K562 (cell line): Measurements from ENCODE around the gene MARS2. TPM values are rescaled to one million over a fixed set of nuclear protein-coding genes. Genes with fewer than 3 reads are reported as not detected.

ENCODE experiments used
- ATAC-seq: fragments of 200-7000 bp; cut with Tn5 transposase; 3 replicates; pipeline ENCODE4 v1.9.1; 2020; ENCODE audit warnings: moderate library complexity
- BruUV-seq: library from RNA; stranded (reverse); fragments of 400-500 nt; replicated peaks from 2 replicates; lab custom pipeline; 2021; lab: Mats Ljungman, UMichigan
- CTCF ChIA-PET: fragments of 300-600 bp; formaldehyde crosslinking; extraction: SDS; loops from one replicate; lab custom pipeline; 2021; ENCODE audit warnings: low intra/inter-chr PET ratio; lab: Yijun Ruan, JAX
- POLR2A ChIA-PET: fragments of 300-600, 350-650 bp; sonication (Branson Sonifier 250); formaldehyde crosslinking; extraction: SDS; loops from one replicate; lab custom pipeline; 2021; ENCODE audit warnings: antibody characterized with exemption, inconsistent platforms; lab: Yijun Ruan, JAX
- DNase-seq, 4 experiments: peaks; one replicate each; pipeline versions ENCODE4 v3.0.0 to v3.0.0-alpha.2; 2011 to 2018; ENCODE audit warnings: low spot score in 3 of 4, mixed read lengths in 3 of 4; ENCODE audit errors: extremely low read depth in 1 of 4
- FAIRE-seq: peaks from 2 replicates; lab custom pipeline; 2011; peaks lifted over from hg19 to GRCh38; lab: Jason Lieb, UNC
- H2AFZ ChIP-seq: 2 replicates; pipeline ENCODE4 v1.6.0; 2011; ENCODE audit warnings: low read depth, low read length, control low read depth, inconsistent platforms
- H3K27ac ChIP-seq: fragments of 200-600 bp; 3 replicates; pipeline ENCODE4 v1.8.0; 2011; ENCODE audit warnings: low read depth, mild to moderate bottlenecking, control low read depth, inconsistent platforms, low read length, moderate library complexity, mixed read lengths; ENCODE audit errors: extremely low read depth
- H3K27me3 ChIP-seq, 2 experiments: fragments of 300-600 bp in 1 of 2; 2 replicates in 1 of 2; 3 replicates in 1 of 2; pipeline versions ENCODE4 v1.6.0 to v1.8.0; 2011; ENCODE audit warnings: inconsistent platforms in 2 of 2, low read length in 2 of 2, mild to moderate bottlenecking in 1 of 2, mixed read lengths in 1 of 2, moderate library complexity in 1 of 2; ENCODE audit not compliant: control insufficient read depth in 2 of 2, insufficient read depth in 2 of 2
- H3K36me3 ChIP-seq: fragments of 300-600 bp; 3 replicates; pipeline ENCODE4 v1.8.0; 2011; ENCODE audit warnings: mild to moderate bottlenecking, low read length, inconsistent platforms; ENCODE audit not compliant: control insufficient read depth, insufficient read depth
- H3K4me1 ChIP-seq, 2 experiments: fragments of 200-600 bp in 1 of 2; replicated peaks in 1 of 2; 2 replicates in 1 of 2; 3 replicates in 1 of 2; pipeline versions ENCODE4 v1.5.1 to v1.8.0; 2011; ENCODE audit warnings: inconsistent platforms in 2 of 2, low read length in 2 of 2, mild to moderate bottlenecking in 1 of 2, mixed read lengths in 1 of 2, moderate library complexity in 1 of 2; ENCODE audit not compliant: control insufficient read depth in 2 of 2, insufficient read depth in 2 of 2
- H3K4me2 ChIP-seq: 2 replicates; pipeline ENCODE4 v1.6.1; 2011; ENCODE audit warnings: low read length, control low read depth, inconsistent platforms, mixed read lengths; ENCODE audit not compliant: insufficient read depth
- H3K4me3 ChIP-seq: fragments of 200-600 bp; sonication (generic), shearing (Covaris generic); 2 replicates; pipeline ENCODE4 v1.5.1; 2016; ENCODE audit warnings: control low read depth, inconsistent platforms
- H3K79me2 ChIP-seq: fragments of 200-600 bp; 3 replicates; pipeline ENCODE4 v1.8.0; 2011; ENCODE audit warnings: low read length, inconsistent platforms; ENCODE audit not compliant: control insufficient read depth, insufficient read depth
- H3K9ac ChIP-seq, 2 experiments: 2 replicates each; pipeline versions ENCODE4 v1.6.0 to v1.6.1; 2011; ENCODE audit warnings: low read depth in 2 of 2, low read length in 2 of 2, control low read depth in 1 of 2, inconsistent platforms in 1 of 2, mild to moderate bottlenecking in 1 of 2, mixed read lengths in 1 of 2; ENCODE audit not compliant: insufficient read depth in 1 of 2
- H3K9me1 ChIP-seq: one replicate; pipeline ENCODE4 v1.6.0; 2011; ENCODE audit warnings: inconsistent platforms, mild to moderate bottlenecking, low read length, moderate library complexity; ENCODE audit not compliant: control insufficient read depth, insufficient read depth
- H3K9me3 ChIP-seq: replicated peaks from 2 replicates; pipeline ENCODE4 v1.5.1; 2011; ENCODE audit warnings: low read depth, low read length, inconsistent platforms; ENCODE audit not compliant: control insufficient read depth, insufficient read depth
- H4K20me1 ChIP-seq: replicated peaks from 2 replicates; pipeline ENCODE4 v1.6.1; 2011; ENCODE audit warnings: low read length, inconsistent platforms, mixed read lengths; ENCODE audit not compliant: control insufficient read depth, insufficient read depth
- CC2D1A ChIP-seq: fragments of 450-650 bp; IDR thresholded peaks from 2 replicates; pipeline ENCODE4 v1.6.1; 2017; ENCODE audit warnings: mild to moderate bottlenecking
- CHD1 ChIP-seq: fragments of 200-600 bp; sonication (generic); IDR thresholded peaks from one replicate; pipeline ENCODE4 v1.6.1; 2012; ENCODE audit warnings: mild to moderate bottlenecking, moderate library complexity, low read length, inconsistent platforms
- EP400 ChIP-seq: fragments of 450-650 bp; IDR thresholded peaks from 2 replicates; pipeline ENCODE4 v1.6.1; 2017; ENCODE audit warnings: antibody characterized with exemption, mild to moderate bottlenecking, moderate library complexity
- ETS2 ChIP-seq: IDR thresholded peaks from 2 replicates; pipeline ENCODE4 v1.6.1; 2016; ENCODE audit warnings: borderline replicate concordance, missing genetic modification characterization, mild to moderate bottlenecking, moderate library complexity, missing compliant biosample characterization; ENCODE audit not compliant: poor library complexity, severe bottlenecking
- IFI16 ChIP-seq: fragments of 250-450 bp; sonication (Bioruptor Pico); IDR thresholded peaks from 2 replicates; pipeline ENCODE4 v2.1.2; 2022; ENCODE audit warnings: mild to moderate bottlenecking, inconsistent platforms
- TAL1 ChIP-seq: fragments of 450-650 bp; IDR thresholded peaks from 2 replicates; pipeline ENCODE4 v1.6.1; 2016; ENCODE audit warnings: mild to moderate bottlenecking
- ZNF134 ChIP-seq: fragments of 250-450 bp; sonication (Bioruptor Pico); conservative IDR thresholded peaks from 2 replicates; pipeline ENCODE4 v1.4.0; 2020
- WGBS: fragments of 100-300 bp; shearing (Covaris generic); methylation state at CpG from one replicate; pipeline ENCODE4 v1.1.6; 2016; ENCODE audit warnings: low coverage, mixed read lengths; ENCODE audit not compliant: insufficient coverage; ENCODE audit errors: missing lambda C conversion rate; 5-methylcytosine and 5-hydroxymethylcytosine counted together
- in situ Hi-C: fragments of 300-500 bp; cut with MboI; formaldehyde crosslinking; loops from 4 replicates; pipeline ENCODE4 v1.15.0; 2018; ENCODE audit warnings: inconsistent platforms, mixed read lengths
- intact Hi-C: fragments of 100-400 bp; cut with micrococcal nuclease; formaldehyde crosslinking; loops from 2 replicates; pipeline ENCODE4 v1.14.2; 2022
- polyA plus RNA-seq, 8 experiments: library from polyadenylated mRNA; depleted of rRNA in 4 of 8; stranded (reverse) in 5 of 8; unstranded in 3 of 8; fragments of >200 nt; fragmentation: Nextera tagmentation in 2 of 8; fragmentation: Illumina TruSeq in 1 of 8; extraction: Ambion mirVana in 2 of 8; extraction: Trizol in 1 of 8; gene quantifications; 2 replicates each; pipeline versions ENCODE4 v1.2.1 to v1.2.3, GENCODE V29; 2011 to 2014; ENCODE audit warnings: inconsistent platforms in 1 of 8, missing spikeins in 1 of 8
- total RNA-seq, 7 experiments: library from RNA; depleted of rRNA in 6 of 7; stranded (reverse); fragments of >200 nt in 6 of 7; fragmentation: Illumina TruSeq in 2 of 7; extraction: Trizol in 2 of 7; gene quantifications; 2 replicates each; pipeline versions ENCODE4 v1.2.1 to v1.2.3, GENCODE V29; 2011 to 2021; ENCODE audit warnings: low replicate concordance in 1 of 7
- TF ChIP-seq, protein P1 (sequence below): fragments of 450-650 bp; IDR thresholded peaks from 2 replicates; pipeline ENCODE4 v1.6.1; 2018; ENCODE audit warnings: mild to moderate bottlenecking, low read depth; ENCODE audit not compliant: partially characterized antibody

MARS2 gene
- total and polyA plus RNA-seq, 9 of the 15 experiments (the other 6 are each of a cell fraction or from before 2014, with no cell fraction given), result 4.0 to 17.6 (median 12.5) TPM

DNA sequence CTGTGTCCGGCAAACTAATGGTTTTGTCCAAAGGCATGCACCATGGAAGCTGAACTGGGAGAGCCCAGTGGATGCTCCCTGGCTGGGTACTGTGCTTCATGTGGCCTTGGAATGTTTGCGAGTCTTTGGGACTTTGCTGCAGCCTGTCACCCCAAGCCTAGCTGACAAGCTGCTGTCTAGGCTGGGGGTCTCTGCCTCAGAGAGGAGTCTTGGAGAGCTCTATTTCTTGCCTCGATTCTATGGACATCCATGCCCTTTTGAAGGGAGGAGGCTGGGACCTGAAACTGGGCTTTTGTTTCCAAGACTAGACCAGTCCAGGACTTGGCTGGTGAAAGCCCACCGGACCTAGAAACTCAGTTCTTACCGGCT is 1.7 kb downstream of the MARS2 start:
- Histone ChIP-seq H3K9me1 (no peaks in the 10 kb centered on the region), H3K4me1 (peaks cover 5 to 12% of the 10 kb centered on the region in 2 experiments; a peak in 4 of 5 replicates), H2AFZ (no peak overlapping the region), H3K4me2 (peak overlapping the region; percentile 85), H3K27ac (no peak overlapping the region; the same call in 1 of the 3 replicates), H4K20me1 (peaks cover 14% of the 10 kb centered on the region), H3K9ac (peak overlapping the region; percentile 52 to 95), H3K36me3 (peaks cover 39% of the 10 kb centered on the region), H3K4me3 (peak overlapping the region; percentile 88), H3K9me3 (no peaks in the 10 kb centered on the region), H3K79me2 (peaks cover 62% of the 10 kb centered on the region), H3K27me3 (no peaks in the 10 kb centered on the region)
- ATAC-seq (peak; percentile 9), FAIRE-seq (no peak), DNase-seq (peak in 1 of 4 experiments; percentile 8)
- POLR2A ChIA-PET, result interaction anchor here (0.6 to 0.7 kb wide), 2 partner anchors 348 to 775 kb away, joined by 3 read pairs; no protein-coding TSS in a partner anchor
- no TSS peak for BruUV-seq
- TF ChIP-seq ZNF134 (CRISPR knock-in tag) (no peak), CHD1 (no peak), IFI16 (no peak), TAL1 (no peak), ETS2 (no peak), EP400 (no peak), CC2D1A (no peak)
- TF ChIP-seq, protein P1, sequence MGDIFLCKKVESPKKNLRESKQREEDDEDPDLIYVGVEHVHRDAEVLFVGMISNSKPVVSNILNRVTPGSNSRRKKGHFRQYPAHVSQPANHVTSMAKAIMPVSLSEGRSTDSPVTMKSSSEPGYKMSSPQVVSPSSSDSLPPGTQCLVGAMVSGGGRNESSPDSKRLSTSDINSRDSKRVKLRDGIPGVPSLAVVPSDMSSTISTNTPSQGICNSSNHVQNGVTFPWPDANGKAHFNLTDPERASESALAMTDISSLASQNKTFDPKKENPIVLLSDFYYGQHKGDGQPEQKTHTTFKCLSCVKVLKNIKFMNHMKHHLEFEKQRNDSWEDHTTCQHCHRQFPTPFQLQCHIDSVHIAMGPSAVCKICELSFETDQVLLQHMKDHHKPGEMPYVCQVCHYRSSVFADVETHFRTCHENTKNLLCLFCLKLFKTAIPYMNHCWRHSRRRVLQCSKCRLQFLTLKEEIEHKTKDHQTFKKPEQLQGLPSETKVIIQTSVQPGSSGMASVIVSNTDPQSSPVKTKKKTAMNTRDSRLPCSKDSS, result no peak
- WGBS, result 2% methylated on average over 5 of the region's 5 CpGs
- intact Hi-C loops (loop anchor here (2.0 to 10.0 kb wide), 5 partner anchors 210 to 590 kb away; partner anchors contain the start of gene HSPD1), in situ Hi-C loops (no loop called here)
- CTCF ChIA-PET, result interaction anchor here (1.6 kb wide), 1 partner anchor 71 kb away, joined by 6 read pairs; no protein-coding TSS in a partner anchor
